ENCODE data around the gene LDLR.

DNA sequence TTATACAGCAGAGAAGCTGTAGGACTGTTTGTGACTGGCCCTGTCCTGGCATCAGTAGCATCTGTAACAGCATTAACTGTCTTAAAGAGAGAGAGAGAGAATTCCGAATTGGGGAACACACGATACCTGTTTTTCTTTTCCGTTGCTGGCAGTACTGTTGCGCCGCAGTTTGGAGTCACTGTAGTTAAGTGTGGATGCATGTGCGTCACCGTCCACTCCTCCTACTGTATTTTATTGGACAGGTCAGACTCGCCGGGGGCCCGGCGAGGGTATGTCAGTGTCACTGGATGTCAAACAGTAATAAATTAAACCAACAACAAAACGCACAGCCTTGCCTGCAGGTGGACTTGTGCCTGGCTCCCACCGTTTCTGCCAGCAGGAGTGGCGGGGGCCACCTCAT lies 27.3 kb upstream of the LDLR start:
- TF ChIP-seq, protein P1, sequence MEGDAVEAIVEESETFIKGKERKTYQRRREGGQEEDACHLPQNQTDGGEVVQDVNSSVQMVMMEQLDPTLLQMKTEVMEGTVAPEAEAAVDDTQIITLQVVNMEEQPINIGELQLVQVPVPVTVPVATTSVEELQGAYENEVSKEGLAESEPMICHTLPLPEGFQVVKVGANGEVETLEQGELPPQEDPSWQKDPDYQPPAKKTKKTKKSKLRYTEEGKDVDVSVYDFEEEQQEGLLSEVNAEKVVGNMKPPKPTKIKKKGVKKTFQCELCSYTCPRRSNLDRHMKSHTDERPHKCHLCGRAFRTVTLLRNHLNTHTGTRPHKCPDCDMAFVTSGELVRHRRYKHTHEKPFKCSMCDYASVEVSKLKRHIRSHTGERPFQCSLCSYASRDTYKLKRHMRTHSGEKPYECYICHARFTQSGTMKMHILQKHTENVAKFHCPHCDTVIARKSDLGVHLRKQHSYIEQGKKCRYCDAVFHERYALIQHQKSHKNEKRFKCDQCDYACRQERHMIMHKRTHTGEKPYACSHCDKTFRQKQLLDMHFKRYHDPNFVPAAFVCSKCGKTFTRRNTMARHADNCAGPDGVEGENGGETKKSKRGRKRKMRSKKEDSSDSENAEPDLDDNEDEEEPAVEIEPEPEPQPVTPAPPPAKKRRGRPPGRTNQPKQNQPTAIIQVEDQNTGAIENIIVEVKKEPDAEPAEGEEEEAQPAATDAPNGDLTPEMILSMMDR (IDR thresholded peaks at IDR 0.05) = no peak
- TF ChIP-seq POLR2AphosphoS5 (IDR thresholded peaks at IDR 0.05) = peak; percentile 60 to 76 (median 69)

Measured in sigmoid colon (tissue), 4 donors.